Fibroblast of the aortic adventitia (primary cell): ENCODE data around the gene ADAD2. TPM values are rescaled to one million over a fixed set of nuclear protein-coding genes. Genes with fewer than 3 reads are reported as not detected.
A peak's percentile ranks its signal among the peaks of the same experiment; 100 is the strongest.

Source experiments
- DNase-seq: peaks from one replicate; pipeline ENCODE4 v3.0.0-alpha.2; 2010; ENCODE audit warnings: low read depth
- H3K4me3 ChIP-seq: 2 replicates; pipeline ENCODE4 v1.5.1; 2011; ENCODE audit warnings: low read depth, mild to moderate bottlenecking, control low read depth, low read length, moderate library complexity
- CTCF ChIP-seq: IDR thresholded peaks from 2 replicates; pipeline ENCODE4 v1.5.1; 2011; ENCODE audit warnings: mild to moderate bottlenecking, low read length, control low read depth, inconsistent platforms; ENCODE audit not compliant: insufficient read depth
- total RNA-seq: library from RNA; depleted of rRNA; stranded (reverse); fragments of >200 nt; gene quantifications from 2 replicates; pipeline ENCODE4 v1.2.3, GENCODE V29; 2012; ENCODE audit warnings: low replicate concordance

The ADAD2 gene
- total RNA-seq, 1 donor = not detected

- no peak for TF ChIP-seq CTCF
- H3K4me3 ChIP-seq = no peak overlapping the region
- DNase-seq = no peak
Observed at GRCh38 chr16:84153660-84154214, 37.2 kb upstream of the ADAD2 start.

- no peak for TF ChIP-seq CTCF
- no peak for DNase-seq
- no peak overlapping the region for H3K4me3 ChIP-seq
Observed at GRCh38 chr16:84155226-84155625, 35.7 kb upstream of the ADAD2 start.

- no peak for DNase-seq
- TF ChIP-seq CTCF = no peak
- H3K4me3 ChIP-seq = no peak overlapping the region
Observed at GRCh38 chr16:84155771-84156170, 35.2 kb upstream of the ADAD2 start.

- TF ChIP-seq CTCF = peak; percentile 23
- no peak for DNase-seq
- no peak overlapping the region for H3K4me3 ChIP-seq
Observed at GRCh38 chr16:84156342-84156784, 34.6 kb upstream of the ADAD2 start.

- no peak for TF ChIP-seq CTCF
- no peak for DNase-seq
- H3K4me3 ChIP-seq = no peak overlapping the region
Observed at GRCh38 chr16:84159007-84159406, 31.9 kb upstream of the ADAD2 start.

GRCh38 chr16:84159800-84160199 is 31.2 kb upstream of the ADAD2 start:
- TF ChIP-seq CTCF = no peak
- no peak for DNase-seq
- H3K4me3 ChIP-seq = no peak overlapping the region

- no peak for TF ChIP-seq CTCF
- H3K4me3 ChIP-seq = no peak overlapping the region
- no peak for DNase-seq
Observed at GRCh38 chr16:84161037-84161436, 29.9 kb upstream of the ADAD2 start.
